SH-SY5Y (cell line): ENCODE results near the gene ESPN.

ENCODE experiments used
- GATA2 ChIP-seq: IDR thresholded peaks from 2 replicates; pipeline ENCODE4 v1.6.1; 2011; ENCODE audit warnings: mild to moderate bottlenecking, low read depth, low read length
- GATA3 ChIP-seq: IDR thresholded peaks from 2 replicates; pipeline ENCODE4 v1.6.1; 2011; ENCODE audit warnings: low read depth, mild to moderate bottlenecking, low read length, moderate library complexity

DNA sequence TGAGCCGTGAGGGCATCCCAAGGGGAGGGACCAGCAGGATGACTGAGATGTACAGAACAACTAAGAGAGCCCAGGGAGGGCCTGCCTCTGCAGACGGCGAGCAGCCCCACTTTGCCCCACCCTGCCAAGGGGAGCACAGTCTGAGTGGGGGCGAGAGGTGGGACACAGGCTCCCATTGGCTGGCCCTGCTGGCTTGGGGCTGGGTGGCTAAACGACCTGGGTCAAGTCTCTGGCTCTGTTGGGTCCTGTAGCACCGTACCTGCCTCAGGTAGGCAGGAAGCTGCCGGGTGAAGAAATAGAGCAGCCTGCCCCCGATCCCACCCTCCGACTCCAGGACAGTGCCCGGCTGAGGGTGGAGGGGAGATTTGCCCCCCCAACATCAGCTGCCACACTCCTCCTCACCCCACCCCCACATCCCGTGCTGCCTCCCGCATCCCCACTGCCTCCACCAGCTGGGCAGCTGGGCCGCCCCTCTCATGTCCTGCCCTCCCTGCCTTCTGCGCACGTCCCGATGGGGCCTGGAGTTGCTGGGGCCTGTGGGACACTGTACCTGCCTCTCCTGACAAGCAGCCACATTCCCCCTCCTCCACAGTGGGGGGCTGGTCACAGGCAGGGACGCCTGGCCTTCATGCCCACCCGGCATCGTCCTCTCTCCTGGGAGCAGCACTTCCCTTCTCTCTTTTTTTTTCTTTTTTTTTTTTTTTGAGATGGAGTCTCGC is 79.5 kb downstream of the ESPN start:
- TF ChIP-seq GATA3 (no peak), GATA2 (no peak)
